Nephron progenitor cell (in vitro differentiated cells): ENCODE data around the gene C1orf50.
A peak's percentile ranks its signal among the peaks of the same experiment; 100 is the strongest.
"Not testable (repeated sequence)": the region's sequence is repeated elsewhere in the genome, so short reads cannot be mapped to it uniquely, and the experiment has no call there.

Source experiments
- DNase-seq: peaks from one replicate; pipeline ENCODE4 v3.0.0; 2021
- H3K27ac Mint-ChIP-seq: 2 replicates; pipeline ENCODE4 v1.8.0; 2021; ENCODE audit warnings: mild to moderate bottlenecking, moderate library complexity, mixed read lengths
- H3K27me3 Mint-ChIP-seq: 2 replicates; pipeline ENCODE4 v1.8.0; 2021; ENCODE audit warnings: mild to moderate bottlenecking, low read depth, mixed read lengths; ENCODE audit not compliant: poor library complexity
- H3K36me3 Mint-ChIP-seq: 2 replicates; pipeline ENCODE4 v1.8.0; 2021; ENCODE audit warnings: low read depth, mixed read lengths
- H3K4me1 Mint-ChIP-seq: 2 replicates; pipeline ENCODE4 v1.8.0; 2021; ENCODE audit warnings: mixed read lengths
- H3K4me3 Mint-ChIP-seq: 2 replicates; pipeline ENCODE4 v1.8.0; 2021; ENCODE audit warnings: mild to moderate bottlenecking, moderate library complexity, mixed read lengths
- H3K9me3 Mint-ChIP-seq: 2 replicates; pipeline ENCODE4 v1.8.0; 2021; ENCODE audit warnings: mild to moderate bottlenecking, moderate library complexity, mixed read lengths
- TF ChIP-seq, protein P1 (sequence below): fragments of 200-600 bp; sonication (generic); IDR thresholded peaks from 2 replicates; pipeline ENCODE4 v1.5.0; 2021; ENCODE audit warnings: antibody characterized with exemption

Gene C1orf50

GRCh38 chr1:42807056-42807668 lies 40.1 kb downstream of the C1orf50 start:
- peaks cover 83% of the 10 kb centered on the region for H3K36me3 Mint-ChIP-seq

GRCh38 chr1:42814815-42815214 lies 47.8 kb downstream of the C1orf50 start:
- not testable (repeated sequence) for H3K9me3 Mint-ChIP-seq, DNase-seq, H3K27me3 Mint-ChIP-seq, H3K27ac Mint-ChIP-seq
- Mint-ChIP-seq H3K36me3 (peaks cover 39% of the 10 kb centered on the region), H3K4me3 (peak overlapping the region; percentile 54), H3K4me1 (peaks cover 18% of the 10 kb centered on the region)

More at GRCh38 chr1:42807056-42807668, 40.1 kb downstream of the C1orf50 start:
- no peak overlapping the region for H3K27ac Mint-ChIP-seq
- H3K4me3 Mint-ChIP-seq: no peak overlapping the region
- peaks cover 7% of the 10 kb centered on the region for H3K4me1 Mint-ChIP-seq
- peaks cover 6% of the 10 kb centered on the region for H3K27me3 Mint-ChIP-seq
- DNase-seq: no peak
- TF ChIP-seq, protein P1, sequence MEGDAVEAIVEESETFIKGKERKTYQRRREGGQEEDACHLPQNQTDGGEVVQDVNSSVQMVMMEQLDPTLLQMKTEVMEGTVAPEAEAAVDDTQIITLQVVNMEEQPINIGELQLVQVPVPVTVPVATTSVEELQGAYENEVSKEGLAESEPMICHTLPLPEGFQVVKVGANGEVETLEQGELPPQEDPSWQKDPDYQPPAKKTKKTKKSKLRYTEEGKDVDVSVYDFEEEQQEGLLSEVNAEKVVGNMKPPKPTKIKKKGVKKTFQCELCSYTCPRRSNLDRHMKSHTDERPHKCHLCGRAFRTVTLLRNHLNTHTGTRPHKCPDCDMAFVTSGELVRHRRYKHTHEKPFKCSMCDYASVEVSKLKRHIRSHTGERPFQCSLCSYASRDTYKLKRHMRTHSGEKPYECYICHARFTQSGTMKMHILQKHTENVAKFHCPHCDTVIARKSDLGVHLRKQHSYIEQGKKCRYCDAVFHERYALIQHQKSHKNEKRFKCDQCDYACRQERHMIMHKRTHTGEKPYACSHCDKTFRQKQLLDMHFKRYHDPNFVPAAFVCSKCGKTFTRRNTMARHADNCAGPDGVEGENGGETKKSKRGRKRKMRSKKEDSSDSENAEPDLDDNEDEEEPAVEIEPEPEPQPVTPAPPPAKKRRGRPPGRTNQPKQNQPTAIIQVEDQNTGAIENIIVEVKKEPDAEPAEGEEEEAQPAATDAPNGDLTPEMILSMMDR: no peak
- peaks cover 18% of the 10 kb centered on the region for H3K9me3 Mint-ChIP-seq

GRCh38 chr1:42815941-42816584 lies 49.0 kb downstream of the C1orf50 start:
- TF ChIP-seq, protein P1: no peak
- peak overlapping the region; percentile 89 for H3K27ac Mint-ChIP-seq
- no peak for DNase-seq
- H3K27me3 Mint-ChIP-seq: no peaks in the 10 kb centered on the region
- peak overlapping the region; percentile 90 for H3K4me3 Mint-ChIP-seq
- H3K36me3 Mint-ChIP-seq: peaks cover 28% of the 10 kb centered on the region
- no peaks in the 10 kb centered on the region for H3K9me3 Mint-ChIP-seq
- peaks cover 22% of the 10 kb centered on the region for H3K4me1 Mint-ChIP-seq

GRCh38 chr1:42816585-42817439 lies 49.8 kb downstream of the C1orf50 start, which contains the start of the genes ERMAP and SVBP:
TSS of gene ERMAP (plus strand) at chr1:42817122. CDS start at chr1:42830449, 13,327 bp downstream.
TSS of gene SVBP (minus strand) at chr1:42817397. CDS start at chr1:42816544, 853 bp downstream.
- Mint-ChIP-seq H3K36me3 (peaks cover 21% of the 10 kb centered on the region), H3K4me3 (peak within 1 kb of the TSS; percentile 90), H3K4me1 (peaks cover 17% of the 10 kb centered on the region), H3K9me3 (no peaks in the 10 kb centered on the region), H3K27ac (peak within 1 kb of the TSS; percentile 89), H3K27me3 (no peaks in the 10 kb centered on the region)
- DNase-seq: peak; percentile 98
- TF ChIP-seq, protein P1: no peak

DNA sequence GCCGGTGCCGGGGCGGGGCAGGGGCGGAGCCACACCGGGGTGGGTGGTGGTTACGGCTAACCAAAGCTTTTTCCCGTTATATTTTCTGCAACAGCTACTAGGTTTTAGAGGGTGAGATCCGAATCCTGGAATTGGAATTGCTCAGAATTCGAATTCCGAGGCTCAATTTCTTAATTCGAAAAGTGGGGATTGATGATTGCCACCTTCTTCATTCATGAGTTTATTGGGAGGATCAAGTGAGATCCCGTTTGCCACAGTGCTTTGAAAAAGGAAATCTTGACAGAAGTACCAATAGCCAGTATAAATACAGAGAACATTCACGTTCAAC lies 50.4 kb downstream of the C1orf50 start:
- TF ChIP-seq, protein P1: no peak
- Mint-ChIP-seq H3K4me3 (peak overlapping the region; percentile 90), H3K27ac (no peak overlapping the region), H3K36me3 (peaks cover 17% of the 10 kb centered on the region), H3K4me1 (peaks cover 15% of the 10 kb centered on the region), H3K27me3 (no peaks in the 10 kb centered on the region), H3K9me3 (no peaks in the 10 kb centered on the region)
- DNase-seq: no peak

DNA sequence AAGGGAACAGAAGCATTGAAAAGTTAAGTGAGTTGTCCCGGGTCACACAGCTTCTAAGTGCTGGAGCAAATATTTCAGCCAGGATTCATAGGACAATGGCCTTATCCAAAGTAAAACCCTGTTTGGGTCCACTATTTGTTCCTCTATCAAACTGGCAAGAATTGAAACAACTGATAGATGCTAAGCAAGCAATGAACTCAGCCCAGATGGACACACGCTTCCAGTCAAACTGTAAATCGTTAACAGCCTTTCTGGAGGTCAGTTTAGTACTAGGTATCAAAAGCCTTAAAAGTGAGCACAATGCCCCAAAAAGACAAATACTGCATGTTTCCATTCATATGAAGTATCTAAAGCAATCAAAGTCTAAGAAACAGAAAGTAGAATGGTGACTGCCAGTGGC lies 50.9 kb downstream of the C1orf50 start:
- Mint-ChIP-seq H3K27me3 (no peaks in the 10 kb centered on the region), H3K4me3 (peak overlapping the region; percentile 90), H3K27ac (no peak overlapping the region), H3K4me1 (peaks cover 21% of the 10 kb centered on the region), H3K36me3 (peaks cover 15% of the 10 kb centered on the region), H3K9me3 (no peaks in the 10 kb centered on the region)
- DNase-seq: no peak
- TF ChIP-seq, protein P1: no peak
